MM.1S (cell line): ENCODE data around the gene PARP15.

Experiments used
- DNase-seq: peaks from one replicate; pipeline ENCODE4 v3.0.0-alpha.2; 2015
- H2AFZ ChIP-seq: fragments of 300-600 bp; sonication (generic); 2 replicates; pipeline ENCODE4 v1.6.0; 2016; ENCODE audit warnings: antibody characterized with exemption, low read length
- H3F3A ChIP-seq: fragments of 300-600 bp; sonication (generic); 2 replicates; pipeline ENCODE4 v1.6.1; 2016; ENCODE audit warnings: mild to moderate bottlenecking, antibody characterized with exemption, low read length, moderate library complexity, mixed read lengths; ENCODE audit not compliant: insufficient read depth
- H3K27ac ChIP-seq: fragments of 300-600 bp; sonication (generic); 2 replicates; pipeline ENCODE4 v1.5.1; 2016; ENCODE audit warnings: mild to moderate bottlenecking, low read length
- H3K27me3 ChIP-seq: fragments of 300-600 bp; sonication (generic); replicated peaks from 2 replicates; pipeline ENCODE4 v1.6.0; 2016; ENCODE audit warnings: low read length; ENCODE audit not compliant: insufficient read depth
- H3K36me3 ChIP-seq: fragments of 300-600 bp; sonication (generic); replicated peaks from 2 replicates; pipeline ENCODE4 v1.6.1; 2016; ENCODE audit warnings: mild to moderate bottlenecking, low read length, mixed read lengths; ENCODE audit not compliant: insufficient read depth
- H3K4me1 ChIP-seq: fragments of 300-600 bp; sonication (generic); 2 replicates; pipeline ENCODE4 v1.6.1; 2016; ENCODE audit warnings: low read length, mixed read lengths
- H3K4me2 ChIP-seq: fragments of 300-600 bp; sonication (generic); 2 replicates; pipeline ENCODE4 v1.6.0; 2016; ENCODE audit warnings: low read depth, low read length
- H3K4me3 ChIP-seq: fragments of 300-600 bp; sonication (generic); 2 replicates; pipeline ENCODE4 v1.5.1; 2016; ENCODE audit warnings: low read length, mixed read lengths
- H3K79me2 ChIP-seq: fragments of 300-600 bp; sonication (generic); 2 replicates; pipeline ENCODE4 v1.6.1; 2016; ENCODE audit warnings: mixed run types, low read length, mixed read lengths
- H3K9ac ChIP-seq: fragments of 300-600 bp; sonication (generic); 2 replicates; pipeline ENCODE4 v1.6.1; 2016; ENCODE audit warnings: low read length, mixed read lengths
- H3K9me2 ChIP-seq: fragments of 300-600 bp; sonication (generic); replicated peaks from 2 replicates; pipeline ENCODE4 v1.6.1; 2016; ENCODE audit warnings: mild to moderate bottlenecking, low read length, mixed read lengths; ENCODE audit not compliant: insufficient read depth
- H3K9me3 ChIP-seq: fragments of 300-600 bp; sonication (generic); replicated peaks from 2 replicates; pipeline ENCODE4 v1.6.1; 2016; ENCODE audit warnings: mild to moderate bottlenecking, low read length, mixed read lengths; ENCODE audit not compliant: insufficient read depth
- H4K20me1 ChIP-seq: fragments of 300-600 bp; sonication (generic); 2 replicates; pipeline ENCODE4 v1.6.1; 2016; ENCODE audit warnings: mild to moderate bottlenecking, low read length, moderate library complexity, mixed read lengths; ENCODE audit not compliant: insufficient read depth
- EZH2 ChIP-seq: fragments of 300-600 bp; sonication (generic); optimal IDR thresholded peaks from 2 replicates; pipeline ENCODE3; 2017; ENCODE audit warnings: low read depth, mild to moderate bottlenecking, antibody characterized with exemption, low read length, mixed read lengths
- EZH2phosphoT487 ChIP-seq: fragments of 300-600 bp; sonication (generic); IDR thresholded peaks from 2 replicates; pipeline ENCODE4 v1.6.1; 2018; ENCODE audit warnings: antibody characterized with exemption, low read length
- TF ChIP-seq, protein P1 (sequence below): fragments of 300-600 bp; sonication (generic); IDR thresholded peaks from 2 replicates; pipeline ENCODE4 v1.5.1; 2016; ENCODE audit warnings: antibody characterized with exemption, low read length, mixed read lengths

The PARP15 gene

DNA sequence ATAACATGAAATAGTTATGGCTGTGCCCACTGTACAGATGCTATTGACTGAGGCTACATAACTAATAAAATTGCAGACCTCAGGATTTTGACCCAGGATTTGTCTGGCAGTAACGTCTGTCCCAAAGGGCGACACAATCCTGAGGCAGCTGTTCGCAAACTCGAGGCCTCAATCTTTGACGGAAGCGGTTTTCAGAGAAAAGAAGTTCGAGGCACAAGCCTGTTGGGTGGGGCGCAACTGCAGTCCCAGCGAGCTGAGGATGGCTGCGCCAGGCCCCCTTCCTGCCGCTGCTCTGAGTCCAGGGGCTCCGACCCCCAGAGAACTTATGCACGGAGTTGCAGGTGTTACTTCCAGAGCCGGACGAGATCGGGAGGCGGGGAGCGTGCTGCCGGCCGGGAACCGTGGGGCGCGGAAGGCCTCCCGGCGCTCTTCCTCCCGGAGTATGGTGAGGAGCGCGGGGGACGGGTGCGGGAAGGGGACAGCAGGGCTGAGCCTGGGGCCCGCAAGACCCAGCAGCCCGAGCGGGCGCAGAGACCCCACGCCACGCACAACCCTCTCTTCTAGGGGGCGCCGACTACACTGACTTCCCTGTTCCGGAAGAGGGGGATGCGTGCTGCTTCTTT, at the start of gene PARP15:
TSS of gene PARP15 (plus strand) at position 242 of the 623 bp plus-strand sequence. CDS start at position 260, 18 bp downstream.
- Histone ChIP-seq H3K4me1 (no peaks in the 10 kb centered on the region), H3F3A (no peaks in the 10 kb centered on the region), H3K27me3 (no peaks in the 10 kb centered on the region), H3K9me3 (no peaks in the 10 kb centered on the region; the same call in 1 of the 2 replicates), H2AFZ (no peak within 1 kb of the TSS), H3K4me2 (no peak within 1 kb of the TSS), H3K27ac (no peak within 1 kb of the TSS), H3K9me2 (no peaks in the 10 kb centered on the region), H3K36me3 (no peaks in the 10 kb centered on the region), H3K9ac (no peak within 1 kb of the TSS), H4K20me1 (no peaks in the 10 kb centered on the region), H3K4me3 (no peak within 1 kb of the TSS), H3K79me2 (no peaks in the 10 kb centered on the region)
- no peak for TF ChIP-seq EZH2phosphoT487
- no peak for TF ChIP-seq EZH2
- TF ChIP-seq, protein P1, sequence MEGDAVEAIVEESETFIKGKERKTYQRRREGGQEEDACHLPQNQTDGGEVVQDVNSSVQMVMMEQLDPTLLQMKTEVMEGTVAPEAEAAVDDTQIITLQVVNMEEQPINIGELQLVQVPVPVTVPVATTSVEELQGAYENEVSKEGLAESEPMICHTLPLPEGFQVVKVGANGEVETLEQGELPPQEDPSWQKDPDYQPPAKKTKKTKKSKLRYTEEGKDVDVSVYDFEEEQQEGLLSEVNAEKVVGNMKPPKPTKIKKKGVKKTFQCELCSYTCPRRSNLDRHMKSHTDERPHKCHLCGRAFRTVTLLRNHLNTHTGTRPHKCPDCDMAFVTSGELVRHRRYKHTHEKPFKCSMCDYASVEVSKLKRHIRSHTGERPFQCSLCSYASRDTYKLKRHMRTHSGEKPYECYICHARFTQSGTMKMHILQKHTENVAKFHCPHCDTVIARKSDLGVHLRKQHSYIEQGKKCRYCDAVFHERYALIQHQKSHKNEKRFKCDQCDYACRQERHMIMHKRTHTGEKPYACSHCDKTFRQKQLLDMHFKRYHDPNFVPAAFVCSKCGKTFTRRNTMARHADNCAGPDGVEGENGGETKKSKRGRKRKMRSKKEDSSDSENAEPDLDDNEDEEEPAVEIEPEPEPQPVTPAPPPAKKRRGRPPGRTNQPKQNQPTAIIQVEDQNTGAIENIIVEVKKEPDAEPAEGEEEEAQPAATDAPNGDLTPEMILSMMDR, result no peak
- DNase-seq, result no peak

DNA sequence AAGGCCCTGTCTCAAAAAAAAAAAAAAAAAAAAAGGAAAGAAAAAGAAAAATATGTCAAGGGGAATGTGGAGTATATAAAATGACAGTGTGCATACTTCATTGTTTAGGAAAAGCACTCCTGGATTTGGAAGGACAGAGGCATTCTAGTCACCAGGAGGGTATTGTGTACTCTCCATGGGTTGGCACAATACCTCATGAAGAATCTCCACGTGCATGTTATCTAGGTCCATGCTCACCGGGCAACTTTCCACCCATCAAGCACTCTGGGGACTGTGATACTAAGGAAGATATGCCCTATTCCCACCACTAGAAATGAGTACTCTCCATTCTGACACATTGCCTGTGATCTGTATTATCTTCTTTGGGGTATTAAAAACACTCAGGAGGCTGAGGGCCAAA, 47.3 kb upstream of the PARP15 start:
- Histone ChIP-seq H2AFZ (no peak overlapping the region), H4K20me1 (no peaks in the 10 kb centered on the region), H3K9me3 (no peaks in the 10 kb centered on the region), H3K9ac (no peak overlapping the region), H3K4me1 (no peaks in the 10 kb centered on the region), H3K36me3 (no peaks in the 10 kb centered on the region), H3K9me2 (no peaks in the 10 kb centered on the region), H3K79me2 (no peaks in the 10 kb centered on the region), H3K27me3 (no peaks in the 10 kb centered on the region), H3K27ac (no peak overlapping the region), H3K4me2 (no peak overlapping the region), H3F3A (no peaks in the 10 kb centered on the region), H3K4me3 (no peak overlapping the region)
- no peak for DNase-seq
- TF ChIP-seq EZH2, result no peak
- TF ChIP-seq, protein P1, result no peak
- TF ChIP-seq EZH2phosphoT487, result no peak

DNA sequence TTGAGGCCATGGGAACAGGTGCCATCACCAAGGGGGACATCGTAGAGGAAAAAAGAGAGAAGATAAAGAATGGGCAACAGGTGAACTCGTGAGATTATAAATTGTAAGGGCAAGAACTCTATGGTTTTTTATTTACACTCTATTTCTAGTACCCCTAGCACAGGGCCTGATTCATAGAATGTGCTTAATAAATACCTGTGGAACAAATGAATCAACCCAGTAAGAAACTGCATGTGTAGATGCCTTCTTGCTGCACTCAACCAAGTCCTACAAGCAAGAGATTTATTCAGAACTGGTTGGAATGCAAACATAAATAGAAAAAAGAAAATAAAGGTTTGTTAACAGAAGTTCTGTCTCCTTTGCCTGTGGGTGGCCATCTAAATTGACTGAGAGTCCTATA, 44.0 kb upstream of the PARP15 start:
- H3K4me3 ChIP-seq, result no peak overlapping the region
- H3K27ac ChIP-seq, result no peak overlapping the region
- no peak overlapping the region for H3K4me2 ChIP-seq
- H2AFZ ChIP-seq, result no peak overlapping the region
- no peaks in the 10 kb centered on the region for H3K27me3 ChIP-seq
- H3K9ac ChIP-seq, result no peak overlapping the region
- H3K9me3 ChIP-seq, result no peaks in the 10 kb centered on the region
- no peaks in the 10 kb centered on the region for H3K4me1 ChIP-seq
- no peaks in the 10 kb centered on the region for H3K9me2 ChIP-seq
- H4K20me1 ChIP-seq, result no peaks in the 10 kb centered on the region
- H3F3A ChIP-seq, result no peaks in the 10 kb centered on the region
- TF ChIP-seq, protein P1, result no peak
- TF ChIP-seq EZH2 (no peak), EZH2phosphoT487 (no peak)
- H3K36me3 ChIP-seq, result no peaks in the 10 kb centered on the region
- no peaks in the 10 kb centered on the region for H3K79me2 ChIP-seq
- no peak for DNase-seq
